HG02981 (cell line): Measurements from ENCODE around the gene ZNF473.

Source experiments
- ATAC-seq: cut with Tn5 transposase; IDR thresholded peaks from one replicate; pipeline ENCODE4 v1.9.1; 2021; ENCODE audit warnings: mild to moderate bottlenecking, moderate library complexity; ENCODE audit not compliant: unreplicated experiment

ZNF473 gene

DNA sequence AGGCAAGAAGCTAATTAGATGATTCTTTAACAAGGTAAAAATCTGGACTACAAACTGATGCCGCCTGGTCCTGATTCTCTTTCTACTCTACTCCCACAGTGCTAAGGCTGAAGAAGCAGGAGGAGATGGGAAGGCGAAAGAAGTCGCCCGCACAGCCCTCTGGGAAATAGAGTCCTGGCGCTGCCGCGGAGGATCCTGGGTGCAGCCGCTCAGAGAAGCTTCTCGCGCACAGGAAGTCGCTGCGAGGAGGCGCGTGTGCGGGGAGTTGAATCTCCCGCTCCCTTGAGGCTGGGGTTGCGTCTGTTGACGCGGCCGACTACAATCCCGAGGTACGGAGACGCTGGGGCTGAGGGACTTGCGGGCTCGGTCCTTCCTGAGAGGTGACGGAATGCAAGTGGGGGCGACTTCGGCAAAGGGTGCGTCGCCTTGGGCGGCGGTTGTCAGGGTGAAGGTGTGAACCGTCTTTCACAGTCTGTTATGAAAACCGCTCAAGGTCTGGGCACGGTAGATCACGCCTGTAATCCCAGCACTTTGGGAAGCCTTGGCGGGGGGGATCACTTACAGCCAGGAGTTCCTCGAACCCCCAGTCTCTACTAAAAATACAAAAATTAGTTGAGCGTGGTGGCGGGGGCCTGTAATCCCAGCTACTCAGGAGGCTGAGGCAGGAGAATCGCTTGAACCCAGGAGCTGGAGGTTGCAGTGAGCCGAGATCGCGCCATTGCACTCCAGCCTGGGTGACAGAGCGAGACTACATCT is at the start of gene ZNF473:
Gene ZNF473 (plus strand): TSS at position 212 of the 756 bp plus-strand sequence. CDS start 5,078 bp downstream, outside the sequence.
- ATAC-seq, result peak; percentile 63

DNA sequence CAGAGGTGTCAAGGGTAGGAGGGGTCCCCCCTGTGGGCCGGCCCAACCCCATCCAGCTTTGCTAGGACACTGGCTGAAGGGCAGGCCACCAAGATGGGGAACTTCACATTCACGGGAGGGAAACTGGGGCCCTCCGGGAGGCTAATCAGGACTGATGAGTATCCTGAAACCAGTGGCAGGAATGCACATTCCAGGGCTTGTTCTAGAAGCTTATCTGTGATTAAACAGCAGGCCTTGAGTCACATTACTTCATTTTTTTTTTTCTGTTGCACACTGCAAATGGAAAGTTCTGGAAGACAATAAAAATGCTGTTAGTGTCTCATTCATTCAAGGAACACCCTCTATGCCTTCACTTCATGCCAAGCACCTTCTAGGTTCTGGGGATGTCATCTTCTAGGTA is 49.3 kb upstream of the ZNF473 start:
- ATAC-seq, result no peak

DNA sequence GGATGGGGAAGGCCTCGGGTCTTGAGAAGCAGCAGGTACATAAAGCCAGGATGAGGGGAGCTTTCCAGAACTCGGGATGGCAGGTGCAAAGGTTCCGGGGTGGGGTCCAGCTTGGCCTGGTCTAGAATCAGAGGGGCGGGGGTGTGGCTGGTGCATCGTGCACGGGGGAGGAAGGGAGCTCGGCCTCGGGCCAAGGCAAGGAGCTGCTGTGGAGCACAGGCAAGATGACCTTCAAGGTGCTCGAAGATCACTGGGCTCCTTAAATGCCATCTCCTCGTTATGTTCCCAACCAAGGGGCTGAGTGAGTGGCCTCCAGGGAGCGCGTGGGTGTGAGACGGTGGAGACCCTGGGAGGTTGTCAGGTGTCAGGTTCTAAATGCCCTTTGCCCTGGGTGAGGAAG is 48.7 kb upstream of the ZNF473 start:
- ATAC-seq, result no peak

DNA sequence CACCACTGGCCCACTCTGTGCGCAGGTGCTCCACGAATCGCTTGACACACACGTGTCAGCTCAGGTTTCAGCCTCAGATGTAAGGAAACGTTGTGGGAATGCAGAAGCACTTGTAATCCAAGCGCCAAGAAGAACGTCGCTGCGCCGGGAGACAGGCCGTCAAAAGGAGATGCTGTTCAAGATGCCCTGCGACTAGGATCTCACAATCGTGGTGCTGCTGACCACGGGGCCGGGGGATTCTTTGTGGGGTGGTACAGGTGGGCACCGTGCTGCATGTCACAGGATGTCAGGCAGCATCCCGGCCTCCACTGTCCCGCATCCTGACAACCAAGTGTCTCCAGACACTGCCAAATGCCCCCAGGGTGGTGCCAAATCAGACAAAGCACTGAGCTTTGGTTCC is 47.9 kb upstream of the ZNF473 start:
- no peak for ATAC-seq

DNA sequence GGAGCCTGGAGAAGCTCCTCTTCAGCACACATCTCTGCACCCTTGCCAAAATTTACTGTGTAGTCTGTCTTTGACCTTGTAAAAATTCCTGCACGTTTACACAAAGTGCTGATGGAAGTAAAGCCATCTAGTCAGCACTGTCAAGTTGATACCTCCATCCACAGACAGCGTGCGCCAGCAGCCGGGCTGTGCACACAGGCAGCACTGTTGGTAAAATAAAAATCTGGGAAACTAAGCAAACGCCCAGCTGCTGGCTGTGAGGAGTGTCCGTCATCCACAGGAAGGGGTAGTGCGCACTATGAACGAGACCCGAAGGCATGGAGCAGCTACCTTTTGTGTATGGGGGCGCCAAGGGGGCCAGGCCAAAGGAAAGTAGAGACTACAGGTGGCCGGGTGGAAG is 47.5 kb upstream of the ZNF473 start:
- ATAC-seq, result no peak

DNA sequence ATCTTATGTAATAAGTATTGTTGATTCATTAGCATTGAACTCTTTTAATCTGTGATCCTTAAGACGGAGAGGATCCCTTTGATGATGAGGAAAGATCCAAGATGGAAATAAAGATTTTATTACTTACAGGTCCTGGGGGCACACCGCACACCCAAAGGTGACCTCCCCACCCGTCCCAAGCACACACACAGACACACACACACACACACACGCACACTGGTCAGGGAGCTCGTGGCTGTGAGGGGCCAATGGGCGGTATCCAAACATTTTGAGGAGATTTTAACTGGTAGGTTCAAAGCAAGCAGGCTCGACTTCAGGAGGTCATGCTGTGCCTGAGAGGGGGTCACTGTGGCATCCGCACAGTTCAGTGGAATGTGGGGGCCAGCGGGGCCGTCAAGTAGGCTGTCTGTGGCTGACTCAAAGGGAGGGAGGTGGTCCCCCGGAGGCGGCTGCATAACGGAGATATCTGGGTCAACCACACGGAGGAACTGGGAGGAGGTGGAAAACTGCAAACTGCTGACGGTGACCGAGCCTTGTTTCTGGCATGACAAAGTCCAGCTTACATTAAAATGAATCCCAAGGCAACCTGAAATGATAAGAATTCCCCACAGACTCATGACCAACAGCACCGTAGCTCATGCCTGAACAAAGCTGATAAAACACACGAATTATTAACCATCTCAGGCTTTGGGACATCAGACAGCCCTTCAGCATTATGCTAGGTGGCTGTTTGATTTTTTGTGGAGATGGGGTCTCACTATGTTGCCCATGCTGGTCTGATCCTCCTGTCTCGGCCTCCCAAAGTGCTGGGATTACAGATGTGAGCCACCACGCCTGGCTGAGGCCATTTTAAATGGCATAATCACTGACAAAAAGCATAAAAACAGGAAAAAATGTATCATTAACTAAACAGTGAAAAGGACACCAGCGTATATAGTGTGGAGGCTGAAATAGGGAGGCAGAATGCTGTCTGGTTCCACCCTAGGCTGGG is 43.9 kb upstream of the ZNF473 start:
- ATAC-seq, result no peak

DNA sequence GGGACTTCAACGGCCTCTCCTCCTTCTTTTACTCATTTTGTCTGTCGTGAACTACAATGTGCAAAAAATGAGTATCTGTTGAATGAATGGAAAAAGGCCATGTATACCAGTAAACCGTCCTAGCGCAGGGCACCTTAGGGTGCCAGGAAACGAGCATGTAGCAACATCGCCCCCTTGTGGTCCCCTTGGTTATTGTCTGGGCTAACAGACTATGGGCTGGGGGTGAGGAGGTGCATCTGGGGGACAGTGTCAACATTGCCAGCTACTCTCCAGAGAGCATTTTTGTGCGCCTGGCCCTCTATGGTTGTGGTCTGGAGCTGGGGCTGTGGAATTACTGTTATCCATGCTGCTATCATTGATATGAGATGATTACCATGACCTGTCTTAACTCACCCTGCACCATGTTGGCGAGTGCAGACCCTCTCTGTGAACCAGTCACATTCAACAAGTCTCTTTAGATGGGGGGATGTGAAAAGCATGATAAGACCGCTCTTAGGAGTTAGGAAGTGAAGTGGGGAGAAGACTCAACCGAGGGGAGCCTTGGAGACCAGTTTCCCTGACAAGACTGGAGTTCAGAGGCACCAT is 42.1 kb upstream of the ZNF473 start:
- no peak for ATAC-seq

DNA sequence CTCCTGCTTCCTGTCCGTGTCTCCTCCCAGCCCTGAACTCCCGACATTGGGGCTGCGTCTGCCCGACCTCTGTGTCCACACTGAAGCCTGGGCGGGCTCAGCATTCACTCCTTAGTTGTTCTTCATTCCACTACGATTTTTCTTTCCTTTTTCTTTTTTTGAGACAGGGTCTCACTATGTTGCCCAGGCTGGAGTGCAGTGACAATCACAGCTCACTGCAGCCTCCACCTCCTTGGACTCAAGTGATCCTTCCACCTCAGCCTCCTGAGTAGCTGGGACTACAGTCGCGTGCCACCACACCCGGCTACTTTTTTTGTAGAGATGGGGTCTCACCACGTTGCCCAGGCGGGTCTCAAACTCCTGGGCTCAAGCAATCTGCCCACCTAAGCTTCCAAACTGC is 41.3 kb upstream of the ZNF473 start:
- ATAC-seq, result no peak

DNA sequence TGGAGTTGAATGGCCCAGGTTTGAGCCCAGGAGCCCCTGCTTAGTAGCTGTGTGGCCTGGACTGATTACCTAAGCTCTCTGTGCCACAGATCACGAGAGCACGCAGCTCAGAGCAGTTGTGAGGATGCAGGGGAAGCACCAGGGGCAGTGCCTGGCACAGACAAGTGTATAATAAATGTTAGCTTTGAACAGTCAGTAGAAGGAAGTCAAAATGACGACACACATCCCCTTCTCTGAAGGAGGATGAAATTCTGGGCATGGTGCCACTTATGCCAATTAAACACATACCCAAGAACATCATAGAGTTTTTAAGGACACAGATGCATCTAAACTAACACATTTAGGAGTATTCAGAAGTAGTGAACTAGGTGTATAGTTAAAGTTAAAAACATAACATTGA is 39.9 kb upstream of the ZNF473 start:
- no peak for ATAC-seq

DNA sequence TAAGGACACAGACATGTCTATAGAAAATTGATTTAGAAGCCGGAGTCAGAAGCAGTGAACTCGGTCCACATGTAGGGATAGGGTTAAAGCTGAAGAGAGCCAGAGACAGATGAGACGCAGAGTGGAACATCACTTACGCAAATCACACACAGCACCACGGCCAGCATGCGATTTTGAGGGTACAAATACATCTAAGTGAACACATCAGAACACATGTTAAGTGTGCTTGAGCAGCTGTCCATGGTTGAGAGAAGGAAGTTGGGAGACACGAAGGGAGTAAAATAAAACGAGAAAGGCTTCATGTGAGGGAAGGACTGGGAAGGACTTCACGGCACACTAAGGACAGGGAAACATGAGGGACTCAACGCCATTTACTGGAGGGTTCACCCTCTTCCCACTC is 39.5 kb upstream of the ZNF473 start:
- ATAC-seq, result no peak

DNA sequence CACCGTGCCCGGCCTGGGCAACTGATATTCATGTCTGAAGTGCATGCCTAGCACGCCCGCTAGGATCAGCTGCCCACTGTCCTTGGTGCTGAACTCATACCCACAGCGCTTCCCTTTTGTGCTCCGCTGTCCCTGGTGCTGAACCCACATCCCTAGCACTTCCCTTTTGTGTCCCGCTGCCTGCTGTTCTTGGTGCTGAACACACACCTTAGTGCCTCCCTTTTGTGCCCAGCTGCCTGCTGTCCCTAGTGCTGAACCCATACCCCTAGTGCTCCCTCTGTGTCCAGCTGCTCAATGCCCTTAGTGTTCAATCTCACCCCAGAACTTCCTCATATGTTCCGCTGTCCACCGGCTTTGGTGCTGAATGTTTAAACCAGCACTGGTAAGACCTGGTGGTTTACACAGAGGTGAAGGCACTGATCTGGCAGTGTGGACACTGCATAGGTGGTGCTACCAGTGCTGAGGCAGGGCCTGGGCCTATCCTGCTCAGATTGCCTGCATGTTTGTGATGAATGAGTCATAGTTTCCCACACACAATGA is 38.6 kb upstream of the ZNF473 start:
- ATAC-seq, result no peak

DNA sequence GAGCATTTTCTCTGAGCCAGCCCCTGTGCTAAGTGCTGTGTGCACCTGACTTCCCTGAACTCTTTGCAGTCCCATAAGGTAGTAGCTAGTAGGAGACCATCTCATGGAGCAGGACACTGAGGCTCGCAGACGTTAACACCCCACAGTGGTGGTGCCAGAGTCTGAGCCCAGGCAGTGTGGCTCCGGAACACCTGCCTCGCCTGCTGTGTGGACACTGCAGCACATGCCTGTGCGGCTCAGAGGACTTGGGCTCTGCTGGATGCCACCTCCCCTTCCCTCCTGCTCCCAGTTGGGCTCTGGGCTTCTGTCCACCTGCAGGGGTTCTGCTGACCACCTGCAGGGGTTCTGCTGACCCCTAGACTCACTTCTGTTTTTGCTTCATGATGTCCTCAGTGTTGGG is 37.8 kb upstream of the ZNF473 start:
- ATAC-seq, result no peak

DNA sequence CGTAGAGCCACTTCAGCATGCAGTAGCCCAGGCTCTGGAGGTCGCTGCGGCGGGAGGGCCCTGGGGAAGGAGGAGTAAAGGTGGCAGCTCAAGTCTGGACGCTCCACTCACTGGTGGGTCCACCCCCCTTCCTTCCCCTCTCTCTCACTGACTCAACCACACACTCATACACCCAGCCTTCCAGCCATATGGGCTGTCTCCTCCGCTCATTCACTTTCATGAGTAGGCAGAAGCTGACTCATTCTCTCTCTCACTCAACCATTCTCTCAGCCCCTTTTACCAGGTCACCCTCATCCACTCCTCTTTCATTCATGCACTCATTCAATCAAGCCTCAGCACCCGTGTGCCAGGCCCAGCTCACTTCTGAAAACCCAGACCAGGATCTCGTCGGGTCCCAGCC is 37.4 kb upstream of the ZNF473 start:
- no peak for ATAC-seq

DNA sequence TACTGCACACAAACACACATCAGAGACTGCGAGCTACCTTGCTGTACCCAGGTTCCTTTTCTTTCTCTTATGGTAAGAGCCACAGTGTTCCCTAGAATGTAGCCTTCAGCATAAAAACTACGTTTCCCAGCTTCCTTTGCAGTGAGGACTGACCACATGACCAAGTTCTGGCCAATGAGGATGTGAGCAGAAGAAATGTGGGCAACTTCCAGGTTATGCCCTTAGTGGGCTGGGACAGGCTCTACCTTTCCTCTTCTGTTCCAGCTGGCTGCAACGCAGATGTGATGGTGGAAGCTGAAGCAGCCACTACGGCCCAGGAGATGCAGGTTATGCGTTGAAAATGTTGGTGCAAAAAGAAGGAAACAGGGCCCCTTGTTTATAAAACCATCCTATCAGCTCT is 28.1 kb upstream of the ZNF473 start:
- ATAC-seq, result no peak

DNA sequence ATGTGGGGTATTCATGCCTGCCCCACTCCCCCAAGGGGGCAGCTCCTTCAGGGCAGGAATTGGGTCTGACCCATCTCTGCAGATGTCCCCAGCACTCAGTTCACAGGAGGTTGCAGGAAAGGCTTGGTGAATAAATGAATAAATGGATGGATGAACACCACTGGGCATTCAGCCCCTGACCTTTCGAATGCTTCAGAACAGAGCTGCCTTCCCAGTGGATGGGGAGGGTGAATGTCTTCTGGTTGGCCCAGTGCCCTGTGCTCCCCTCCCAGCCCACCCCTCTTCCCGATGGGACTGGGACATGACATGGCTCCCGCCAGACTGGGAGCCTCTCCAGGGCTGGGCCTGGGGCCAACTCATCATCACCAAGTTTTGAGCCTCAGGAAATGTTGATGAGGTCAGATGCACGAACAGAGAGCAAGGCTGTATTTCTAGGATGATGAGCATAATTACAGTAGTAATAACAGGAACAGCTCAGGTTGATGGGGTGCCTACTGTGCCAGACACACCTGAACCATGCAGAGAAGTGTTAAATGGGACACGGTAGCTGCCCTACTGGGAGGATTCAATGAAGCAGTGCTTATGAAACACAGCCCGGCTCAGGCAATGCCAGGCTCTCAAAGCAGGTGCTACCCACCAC is 26.3 kb upstream of the ZNF473 start:
- ATAC-seq, result no peak

DNA sequence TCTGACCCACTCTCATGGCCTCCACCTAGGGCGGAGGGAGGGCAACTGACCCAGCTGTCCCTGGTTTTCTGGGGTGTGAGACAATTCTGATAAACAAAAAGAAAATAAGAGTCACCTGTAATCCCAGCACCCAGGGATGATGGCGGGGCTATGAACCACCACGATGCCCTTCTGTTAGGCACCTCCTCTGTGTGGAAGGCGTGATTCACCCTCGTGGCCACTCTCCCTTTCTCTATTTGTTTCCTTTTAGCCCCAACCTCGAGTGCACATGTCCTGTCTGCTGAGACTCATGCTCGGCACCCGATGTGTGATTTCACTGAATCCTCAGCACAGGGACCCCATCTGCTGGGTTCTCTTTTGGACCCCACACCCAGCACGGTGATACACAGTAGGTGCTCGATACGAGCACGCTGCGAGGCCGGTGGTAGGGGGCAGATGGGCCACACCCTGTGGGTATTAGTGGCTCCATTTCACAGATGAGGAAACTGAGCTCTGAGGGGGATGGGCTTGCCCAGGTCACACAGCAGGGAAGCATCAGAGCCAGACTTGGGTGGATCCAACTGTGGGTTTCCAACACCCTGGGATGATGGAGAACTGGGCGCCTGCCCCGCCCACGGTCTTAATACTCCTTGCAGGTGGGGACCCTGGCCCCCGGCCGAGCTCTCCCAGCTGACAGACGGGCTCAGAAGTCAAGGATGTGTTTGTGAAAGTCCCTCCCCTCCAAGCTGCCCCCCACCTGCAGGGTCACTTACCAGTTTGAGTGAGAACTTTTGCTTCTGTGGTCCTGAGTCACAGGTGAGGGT is 25.6 kb upstream of the ZNF473 start:
- no peak for ATAC-seq

DNA sequence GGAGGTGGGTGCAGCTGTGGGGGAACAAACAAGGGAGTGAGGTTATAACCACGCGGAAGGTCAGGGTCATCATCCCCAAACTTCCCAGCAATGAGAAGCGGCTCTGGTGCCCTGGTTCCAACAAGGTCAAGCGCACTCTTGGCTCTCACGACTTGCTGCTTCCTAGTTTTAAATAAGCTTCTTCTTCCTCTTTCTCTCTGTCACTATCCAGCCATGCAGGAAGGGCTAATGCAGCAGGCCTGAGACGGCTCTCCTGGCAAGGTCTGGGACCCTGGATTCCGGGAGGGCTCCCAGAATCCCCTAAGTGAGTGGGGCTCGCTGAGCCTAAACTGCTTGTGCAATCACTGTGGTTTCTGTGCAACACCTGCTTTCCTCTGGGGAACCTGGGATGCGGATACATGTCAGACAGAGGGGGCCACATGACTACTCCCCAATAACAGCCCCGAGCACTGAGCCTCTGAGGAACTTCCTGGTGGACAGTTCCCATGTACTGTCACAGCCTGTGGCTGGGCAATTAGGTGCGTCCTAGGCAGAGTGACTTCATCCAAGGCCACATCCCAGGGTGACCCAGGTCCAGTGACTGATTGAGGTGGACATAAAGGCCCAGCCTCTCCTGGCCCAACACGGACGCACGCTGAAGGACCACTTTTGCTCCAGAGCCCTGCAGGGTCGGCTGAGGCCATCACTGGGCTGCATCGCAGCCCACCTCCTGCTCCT is 24.8 kb upstream of the ZNF473 start:
- no peak for ATAC-seq

DNA sequence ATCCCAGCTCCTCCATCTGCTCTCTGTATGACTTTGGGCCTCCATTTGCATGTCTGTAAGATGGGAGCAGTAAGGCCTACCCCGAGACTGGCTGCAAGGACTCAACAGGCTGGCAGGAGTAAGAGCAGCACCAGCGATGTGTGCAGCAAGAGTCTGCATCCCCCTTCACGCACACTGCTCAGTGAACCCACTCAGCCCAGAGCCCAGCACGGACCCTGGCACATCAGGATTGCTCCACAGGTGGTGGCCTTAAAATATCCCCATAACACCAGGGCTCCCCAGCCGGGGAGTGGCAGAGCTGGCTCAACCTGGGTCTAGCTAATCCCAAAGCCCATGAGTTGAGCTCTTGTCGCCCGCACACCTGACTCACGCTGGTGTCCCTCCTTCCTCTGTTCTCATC is 24.0 kb upstream of the ZNF473 start:
- no peak for ATAC-seq

DNA sequence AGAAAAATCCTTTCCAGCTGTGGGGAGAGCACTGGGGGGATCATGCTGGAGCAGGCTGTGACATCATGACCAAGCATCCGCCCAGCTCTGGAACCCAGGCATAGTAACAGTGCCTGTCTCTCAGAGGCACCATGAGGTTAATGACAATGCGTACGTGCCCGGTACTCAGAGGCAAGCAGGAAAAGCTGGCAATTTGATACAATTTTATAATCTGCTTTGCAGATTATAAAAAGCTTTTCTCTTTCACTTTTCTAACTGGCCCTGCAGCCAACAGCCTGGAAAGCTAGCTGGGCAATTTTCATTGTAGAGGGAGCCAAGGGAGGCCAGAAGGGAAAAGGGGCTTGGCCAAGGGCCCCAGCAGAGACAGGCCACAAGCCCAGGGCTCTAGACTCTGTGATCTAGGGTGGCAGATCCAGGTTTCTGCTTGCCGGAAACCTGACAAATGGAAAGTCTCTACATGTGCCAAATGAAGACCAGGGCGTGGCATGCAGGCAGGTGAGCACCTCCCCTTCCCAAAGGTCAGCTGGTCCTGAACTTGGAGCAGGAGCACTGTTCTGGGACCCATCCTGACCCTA is 23.3 kb upstream of the ZNF473 start:
- no peak for ATAC-seq
